GM23248 (cell line): ENCODE results near the gene ERN1. TPM values are rescaled to one million over a fixed set of nuclear protein-coding genes. Genes with fewer than 3 reads are reported as not detected.

Experiments
- DNase-seq: peaks from one replicate; pipeline ENCODE4 v3.0.0-alpha.2; 2015
- H2AFZ ChIP-seq: fragments of 200-600 bp; sonication (generic); 2 replicates; pipeline ENCODE4 v1.6.1; 2016; ENCODE audit warnings: antibody characterized with exemption
- H3F3A ChIP-seq: fragments of 200-600 bp; sonication (generic); 2 replicates; pipeline ENCODE4 v1.6.1; 2016; ENCODE audit warnings: mild to moderate bottlenecking, antibody characterized with exemption, mixed run types; ENCODE audit not compliant: insufficient read depth
- H3K27ac ChIP-seq: fragments of 200-600 bp; sonication (generic); 2 replicates; pipeline ENCODE4 v1.5.1; 2016; ENCODE audit warnings: mild to moderate bottlenecking
- H3K27me3 ChIP-seq: fragments of 200-600 bp; sonication (generic); replicated peaks from 2 replicates; pipeline ENCODE4 v1.6.1; 2016; ENCODE audit warnings: mild to moderate bottlenecking; ENCODE audit not compliant: insufficient read depth
- H3K36me3 ChIP-seq: fragments of 200-600 bp; sonication (generic); 2 replicates; pipeline ENCODE4 v1.6.1; 2016; ENCODE audit warnings: low read depth, mild to moderate bottlenecking
- H3K4me1 ChIP-seq: fragments of 200-600 bp; sonication (generic); 2 replicates; pipeline ENCODE4 v1.6.1; 2016; ENCODE audit warnings: mild to moderate bottlenecking; ENCODE audit not compliant: insufficient read depth
- H3K4me2 ChIP-seq: fragments of 200-600 bp; sonication (generic); one replicate; pipeline ENCODE4 v1.6.1; 2016; ENCODE audit warnings: mild to moderate bottlenecking; ENCODE audit not compliant: unreplicated experiment
- H3K4me3 ChIP-seq: fragments of 200-600 bp; sonication (generic); 2 replicates; pipeline ENCODE4 v1.5.1; 2016; ENCODE audit warnings: mild to moderate bottlenecking
- H3K79me2 ChIP-seq: fragments of 200-600 bp; sonication (generic); 2 replicates; pipeline ENCODE4 v1.6.1; 2016; ENCODE audit warnings: mild to moderate bottlenecking; ENCODE audit not compliant: insufficient read depth
- H3K9ac ChIP-seq: fragments of 200-600 bp; sonication (generic); 2 replicates; pipeline ENCODE4 v1.6.1; 2016; ENCODE audit warnings: mild to moderate bottlenecking
- H3K9me2 ChIP-seq: fragments of 200-600 bp; sonication (generic); 2 replicates; pipeline ENCODE4 v1.6.1; 2016; ENCODE audit warnings: mixed run types, mild to moderate bottlenecking, moderate library complexity; ENCODE audit not compliant: insufficient read depth
- H3K9me3 ChIP-seq: fragments of 200-600 bp; sonication (generic); one replicate; pipeline ENCODE4 v1.6.1; 2017; ENCODE audit warnings: low read depth
- H4K20me1 ChIP-seq: fragments of 200-600 bp; sonication (generic); 2 replicates; pipeline ENCODE4 v1.6.0; 2016; ENCODE audit not compliant: insufficient read depth
- EZH2 ChIP-seq: fragments of 200-600 bp; sonication (generic); IDR thresholded peaks from 2 replicates; pipeline ENCODE4 v1.6.1; 2018; ENCODE audit warnings: antibody characterized with exemption, mild to moderate bottlenecking; ENCODE audit not compliant: insufficient read depth, poor library complexity, severe bottlenecking
- EZH2phosphoT487 ChIP-seq: fragments of 200-600 bp; sonication (generic); IDR thresholded peaks from 2 replicates; pipeline ENCODE4 v1.6.1; 2018; ENCODE audit warnings: antibody characterized with exemption, moderate library complexity, mild to moderate bottlenecking, low read depth; ENCODE audit not compliant: insufficient read depth
- WGBS, 2 experiments: methylation state at CpG; one replicate each; pipeline ENCODE4 v1.1.6; 2015 to 2017; ENCODE audit warnings: low lambda C conversion rate in 2 of 2, low coverage in 1 of 2; ENCODE audit errors: missing lambda C conversion rate in 2 of 2; 5-methylcytosine and 5-hydroxymethylcytosine counted together
- in situ Hi-C: fragments of 300-500 bp; cut with MboI; formaldehyde crosslinking; loops from 2 replicates; pipeline ENCODE4 v1.15.0; 2020
- polyA plus RNA-seq: library from polyadenylated mRNA; unstranded; fragments of >200 nt; fragmentation: Nextera tagmentation; extraction: Ambion mirVana; gene quantifications from 2 replicates; pipeline ENCODE4 v1.2.1, GENCODE V29; 2016
- total RNA-seq: library from RNA; depleted of rRNA; stranded (reverse); fragments of >200 nt; shearing (Covaris generic); gene quantifications from 2 replicates; pipeline ENCODE4 v1.2.3, GENCODE V29; 2014

The ERN1 gene
- total and polyA plus RNA-seq, 2 experiments from 2014 or later = 5.8 to 9.9 TPM

- Histone ChIP-seq H3K36me3 (no peaks in the 10 kb centered on the region), H3K27ac (peak overlapping the region; percentile 68), H3K27me3 (no peaks in the 10 kb centered on the region), H3K79me2 (peaks cover 74% of the 10 kb centered on the region), H3K4me3 (peak overlapping the region; percentile 55), H4K20me1 (no peaks in the 10 kb centered on the region), H3K4me1 (peaks cover 34% of the 10 kb centered on the region), H3F3A (peaks cover 28% of the 10 kb centered on the region), H3K9me3 (no peaks in the 10 kb centered on the region), H2AFZ (no peak overlapping the region), H3K4me2 (peak overlapping the region; percentile 86), H3K9me2 (no peaks in the 10 kb centered on the region), H3K9ac (no peak overlapping the region; the same call in 1 of the 2 replicates)
- in situ Hi-C loops = no loop called here
- WGBS, 2 experiments = 37 to 40% methylated on average over 7 of the region's 7 CpGs
- TF ChIP-seq EZH2phosphoT487 (no peak), EZH2 (no peak)
- peak; percentile 91 for DNase-seq
Measured at GRCh38 chr17:64115822-64116534, 14.0 kb downstream of the ERN1 start.

GRCh38 chr17:64115043-64115698 is 14.8 kb downstream of the ERN1 start:
- H3K4me2 ChIP-seq = peak overlapping the region; percentile 86
- peak; percentile 84 for DNase-seq
- TF ChIP-seq EZH2 (no peak), EZH2phosphoT487 (no peak)
- no peaks in the 10 kb centered on the region for H3K27me3 ChIP-seq
- peak overlapping the region; percentile 47 for H2AFZ ChIP-seq
- no peaks in the 10 kb centered on the region for H3K9me3 ChIP-seq
- H3K36me3 ChIP-seq = no peaks in the 10 kb centered on the region
- peaks cover 73% of the 10 kb centered on the region for H3K79me2 ChIP-seq
- WGBS, 2 experiments = 38 to 40% methylated on average over 8 of the region's 8 CpGs
- H4K20me1 ChIP-seq = no peaks in the 10 kb centered on the region
- peaks cover 28% of the 10 kb centered on the region for H3F3A ChIP-seq
- H3K9me2 ChIP-seq = no peaks in the 10 kb centered on the region
- H3K4me1 ChIP-seq = peaks cover 34% of the 10 kb centered on the region
- in situ Hi-C loops = no loop called here
- H3K4me3 ChIP-seq = peak overlapping the region; percentile 55
- peak overlapping the region; percentile 68 for H3K27ac ChIP-seq
- no peak overlapping the region; the same call in 1 of the 2 replicates for H3K9ac ChIP-seq

GRCh38 chr17:64113006-64113405 is 16.9 kb downstream of the ERN1 start:
- Histone ChIP-seq H3K4me3 (no peak overlapping the region), H3K36me3 (no peaks in the 10 kb centered on the region), H3F3A (peaks cover 28% of the 10 kb centered on the region), H3K4me1 (peaks cover 28% of the 10 kb centered on the region), H3K27ac (no peak overlapping the region), H3K9ac (no peak overlapping the region), H3K4me2 (no peak overlapping the region), H3K9me3 (no peaks in the 10 kb centered on the region), H4K20me1 (no peaks in the 10 kb centered on the region), H3K79me2 (peaks cover 81% of the 10 kb centered on the region), H3K27me3 (no peaks in the 10 kb centered on the region), H2AFZ (no peak overlapping the region), H3K9me2 (no peaks in the 10 kb centered on the region)
- WGBS, 2 experiments = 95 to 100% methylated on average over 2 of the region's 2 CpGs
- no peak for DNase-seq
- in situ Hi-C loops = no loop called here
- TF ChIP-seq EZH2phosphoT487 = no peak

GRCh38 chr17:64111831-64112230 is 18.1 kb downstream of the ERN1 start:
- no peak overlapping the region for H2AFZ ChIP-seq
- H3K27me3 ChIP-seq = no peaks in the 10 kb centered on the region
- H3K9me2 ChIP-seq = no peaks in the 10 kb centered on the region
- TF ChIP-seq EZH2 (no peak), EZH2phosphoT487 (no peak)
- 86 to 88% methylated on average over 4 of the region's 4 CpGs for WGBS, 2 experiments
- no peaks in the 10 kb centered on the region for H4K20me1 ChIP-seq
- H3K79me2 ChIP-seq = peaks cover 81% of the 10 kb centered on the region
- H3F3A ChIP-seq = peaks cover 28% of the 10 kb centered on the region
- H3K4me1 ChIP-seq = peaks cover 28% of the 10 kb centered on the region
- no peak for DNase-seq
- no peak overlapping the region for H3K4me2 ChIP-seq
- no peaks in the 10 kb centered on the region for H3K9me3 ChIP-seq
- H3K9ac ChIP-seq = no peak overlapping the region
- no peak overlapping the region for H3K4me3 ChIP-seq
- no peaks in the 10 kb centered on the region for H3K36me3 ChIP-seq
- in situ Hi-C loops = no loop called here
- no peak overlapping the region for H3K27ac ChIP-seq
